MM.1S (cell line): ENCODE measurements around the gene DELE1.

Experiments used
- DNase-seq: peaks from one replicate; pipeline ENCODE4 v3.0.0-alpha.2; 2015
- H2AFZ ChIP-seq: fragments of 300-600 bp; sonication (generic); 2 replicates; pipeline ENCODE4 v1.6.0; 2016; ENCODE audit warnings: antibody characterized with exemption, low read length
- H3F3A ChIP-seq: fragments of 300-600 bp; sonication (generic); 2 replicates; pipeline ENCODE4 v1.6.1; 2016; ENCODE audit warnings: mild to moderate bottlenecking, antibody characterized with exemption, low read length, moderate library complexity, mixed read lengths; ENCODE audit not compliant: insufficient read depth
- H3K27ac ChIP-seq: fragments of 300-600 bp; sonication (generic); 2 replicates; pipeline ENCODE4 v1.5.1; 2016; ENCODE audit warnings: mild to moderate bottlenecking, low read length
- H3K27me3 ChIP-seq: fragments of 300-600 bp; sonication (generic); replicated peaks from 2 replicates; pipeline ENCODE4 v1.6.0; 2016; ENCODE audit warnings: low read length; ENCODE audit not compliant: insufficient read depth
- H3K36me3 ChIP-seq: fragments of 300-600 bp; sonication (generic); replicated peaks from 2 replicates; pipeline ENCODE4 v1.6.1; 2016; ENCODE audit warnings: mild to moderate bottlenecking, low read length, mixed read lengths; ENCODE audit not compliant: insufficient read depth
- H3K4me1 ChIP-seq: fragments of 300-600 bp; sonication (generic); 2 replicates; pipeline ENCODE4 v1.6.1; 2016; ENCODE audit warnings: low read length, mixed read lengths
- H3K4me2 ChIP-seq: fragments of 300-600 bp; sonication (generic); 2 replicates; pipeline ENCODE4 v1.6.0; 2016; ENCODE audit warnings: low read depth, low read length
- H3K4me3 ChIP-seq: fragments of 300-600 bp; sonication (generic); 2 replicates; pipeline ENCODE4 v1.5.1; 2016; ENCODE audit warnings: low read length, mixed read lengths
- H3K79me2 ChIP-seq: fragments of 300-600 bp; sonication (generic); 2 replicates; pipeline ENCODE4 v1.6.1; 2016; ENCODE audit warnings: mixed run types, low read length, mixed read lengths
- H3K9ac ChIP-seq: fragments of 300-600 bp; sonication (generic); 2 replicates; pipeline ENCODE4 v1.6.1; 2016; ENCODE audit warnings: low read length, mixed read lengths
- H3K9me2 ChIP-seq: fragments of 300-600 bp; sonication (generic); replicated peaks from 2 replicates; pipeline ENCODE4 v1.6.1; 2016; ENCODE audit warnings: mild to moderate bottlenecking, low read length, mixed read lengths; ENCODE audit not compliant: insufficient read depth
- H3K9me3 ChIP-seq: fragments of 300-600 bp; sonication (generic); replicated peaks from 2 replicates; pipeline ENCODE4 v1.6.1; 2016; ENCODE audit warnings: mild to moderate bottlenecking, low read length, mixed read lengths; ENCODE audit not compliant: insufficient read depth
- H4K20me1 ChIP-seq: fragments of 300-600 bp; sonication (generic); 2 replicates; pipeline ENCODE4 v1.6.1; 2016; ENCODE audit warnings: mild to moderate bottlenecking, low read length, moderate library complexity, mixed read lengths; ENCODE audit not compliant: insufficient read depth
- CTCF ChIP-seq: fragments of 300-600 bp; sonication (generic); IDR thresholded peaks from 2 replicates; pipeline ENCODE4 v1.5.1; 2016; ENCODE audit warnings: antibody characterized with exemption, low read length, mixed read lengths
- EZH2 ChIP-seq: fragments of 300-600 bp; sonication (generic); optimal IDR thresholded peaks from 2 replicates; pipeline ENCODE3; 2017; ENCODE audit warnings: low read depth, mild to moderate bottlenecking, antibody characterized with exemption, low read length, mixed read lengths
- EZH2phosphoT487 ChIP-seq: fragments of 300-600 bp; sonication (generic); IDR thresholded peaks from 2 replicates; pipeline ENCODE4 v1.6.1; 2018; ENCODE audit warnings: antibody characterized with exemption, low read length

DELE1 gene

GRCh38 chr5:141898448-141899049 lies 25.1 kb upstream of the DELE1 start:
- H3K27ac ChIP-seq: no peak overlapping the region
- no peak overlapping the region for H2AFZ ChIP-seq
- no peak overlapping the region for H3K4me3 ChIP-seq
- no peak overlapping the region for H3K4me2 ChIP-seq
- H4K20me1 ChIP-seq: no peaks in the 10 kb centered on the region
- H3K9me3 ChIP-seq: no peaks in the 10 kb centered on the region
- TF ChIP-seq EZH2 (no peak), EZH2phosphoT487 (no peak), CTCF (no peak)
- no peaks in the 10 kb centered on the region for H3K9me2 ChIP-seq
- H3K9ac ChIP-seq: no peak overlapping the region
- no peaks in the 10 kb centered on the region for H3K27me3 ChIP-seq
- no peaks in the 10 kb centered on the region for H3K79me2 ChIP-seq
- no peak for DNase-seq
- no peaks in the 10 kb centered on the region for H3K36me3 ChIP-seq
- 0 out of 2 replicates have a peak, but pooled peaks cover 6% of the 10 kb centered on the region for H3K4me1 ChIP-seq
- H3F3A ChIP-seq: peaks cover 3% of the 10 kb centered on the region; the same call in 1 of the 2 replicates

- no peaks in the 10 kb centered on the region for H3K9me2 ChIP-seq
- TF ChIP-seq EZH2phosphoT487 (no peak), CTCF (no peak), EZH2 (no peak)
- no peak overlapping the region for H3K9ac ChIP-seq
- H3K27ac ChIP-seq: no peak overlapping the region
- H3K4me3 ChIP-seq: no peak overlapping the region
- no peaks in the 10 kb centered on the region for H3K36me3 ChIP-seq
- no peak overlapping the region for H3K4me2 ChIP-seq
- peaks cover 6% of the 10 kb centered on the region; the same call in 1 of the 2 replicates for H3K4me1 ChIP-seq
- H2AFZ ChIP-seq: 0 out of 2 replicates have a peak overlapping the region, but pooled peaks have one; percentile 58
- no peaks in the 10 kb centered on the region for H3K79me2 ChIP-seq
- no peaks in the 10 kb centered on the region for H4K20me1 ChIP-seq
- H3K27me3 ChIP-seq: no peaks in the 10 kb centered on the region
- H3K9me3 ChIP-seq: no peaks in the 10 kb centered on the region
- DNase-seq: no peak
- H3F3A ChIP-seq: peaks cover 3% of the 10 kb centered on the region; the same call in 1 of the 2 replicates
Observed at GRCh38 chr5:141902015-141902814, 21.5 kb upstream of the DELE1 start.

GRCh38 chr5:141903261-141903660 lies 20.4 kb upstream of the DELE1 start:
- no peak overlapping the region; the same call in 1 of the 2 replicates for H3K27ac ChIP-seq
- H3K79me2 ChIP-seq: no peaks in the 10 kb centered on the region
- no peak overlapping the region for H3K4me3 ChIP-seq
- H2AFZ ChIP-seq: peak overlapping the region; percentile 58
- H4K20me1 ChIP-seq: no peaks in the 10 kb centered on the region
- no peaks in the 10 kb centered on the region for H3K36me3 ChIP-seq
- no peak overlapping the region for H3K9ac ChIP-seq
- no peak for TF ChIP-seq CTCF
- TF ChIP-seq EZH2: no peak
- TF ChIP-seq EZH2phosphoT487: no peak
- peak; percentile 46 for DNase-seq
- H3K4me1 ChIP-seq: peaks cover 6% of the 10 kb centered on the region; the same call in 1 of the 2 replicates
- H3K4me2 ChIP-seq: peak overlapping the region; percentile 31; the same call in 1 of the 2 replicates
- H3K9me2 ChIP-seq: no peaks in the 10 kb centered on the region
- peaks cover 3% of the 10 kb centered on the region; the same call in 1 of the 2 replicates for H3F3A ChIP-seq
- no peaks in the 10 kb centered on the region for H3K9me3 ChIP-seq
- H3K27me3 ChIP-seq: no peaks in the 10 kb centered on the region
